HS-27A (cell line): ENCODE results near the gene LPIN1.
"Not testable (repeated sequence)": the region's sequence is repeated elsewhere in the genome, so short reads cannot be mapped to it uniquely, and the experiment has no call there.

Experiments
- DNase-seq: peaks from one replicate; pipeline ENCODE4 v3.0.0-alpha.2; 2012; ENCODE audit warnings: low read depth, missing footprints

Gene LPIN1

DNA sequence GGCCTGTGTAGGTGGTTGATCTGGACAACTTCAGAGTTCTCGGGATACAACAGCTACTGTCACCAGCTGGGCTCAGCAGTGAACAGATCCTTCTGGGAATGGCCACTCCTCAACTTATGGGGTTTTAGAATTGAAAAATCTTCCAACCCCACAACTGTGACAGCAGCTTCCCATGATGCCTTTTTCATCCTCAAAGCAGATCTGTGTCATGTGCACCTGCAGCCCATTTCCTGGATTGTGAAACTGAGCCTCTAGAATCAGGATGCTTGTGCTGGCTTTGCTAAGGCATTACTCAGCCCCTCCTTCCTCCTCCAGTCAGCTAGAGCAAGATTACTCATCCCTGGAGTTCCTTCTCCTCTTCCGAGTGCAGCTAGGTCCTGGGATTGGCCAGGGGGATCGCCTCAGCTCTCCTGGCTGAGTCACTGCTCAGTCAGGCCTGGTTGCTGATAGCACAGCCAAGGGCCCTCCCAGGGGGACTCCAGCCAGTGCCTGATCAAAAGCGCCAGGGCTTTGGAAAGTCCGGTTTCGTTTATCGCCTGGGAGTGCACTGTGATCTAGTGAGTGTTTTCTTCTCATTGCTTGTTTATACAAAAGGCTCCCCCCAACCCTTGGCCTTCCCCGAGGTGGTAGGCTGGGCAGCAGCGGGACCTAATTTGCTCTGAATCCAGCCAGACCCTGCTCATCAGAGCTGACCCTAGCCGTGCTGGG, 2.4 kb upstream of the LPIN1 start:
- DNase-seq, result peak; percentile 100

DNA sequence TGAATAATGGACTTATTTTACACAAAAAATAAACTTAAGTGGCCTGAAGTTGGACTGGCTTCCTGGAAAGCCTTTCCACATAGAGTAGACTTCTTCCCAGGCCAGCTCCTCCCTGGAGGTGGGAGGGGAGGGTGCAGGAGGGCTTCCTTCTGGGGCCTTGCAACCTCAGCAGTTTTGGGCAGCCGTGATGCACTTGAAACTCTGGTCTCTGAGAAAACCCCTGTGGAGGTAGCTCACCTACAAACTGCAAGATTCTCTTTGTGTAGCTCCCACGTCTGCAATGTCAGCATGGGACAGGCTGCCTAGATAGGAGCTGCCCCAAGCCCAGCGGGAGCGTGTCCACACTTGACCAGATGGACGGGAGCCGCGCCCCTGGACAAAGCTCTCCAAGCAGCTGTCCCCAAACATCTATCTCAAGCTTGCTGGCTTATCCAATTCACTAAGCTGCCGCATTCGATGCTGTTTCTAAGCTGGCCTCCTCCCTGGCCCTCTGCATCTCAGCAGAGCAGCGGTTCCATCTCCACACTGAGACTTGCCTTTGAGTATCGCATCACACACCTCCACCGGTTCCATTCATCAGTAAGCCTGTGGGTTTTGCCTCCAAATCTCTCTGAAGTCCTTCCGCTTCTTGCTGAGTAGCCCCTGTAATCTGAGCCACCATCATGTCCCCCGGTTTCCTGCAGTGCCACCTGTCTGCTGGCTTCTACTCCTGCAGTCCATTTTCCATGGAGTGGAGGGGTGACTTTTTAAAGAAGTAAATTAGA, 1.6 kb upstream of the LPIN1 start:
- DNase-seq, result peak; percentile 46

- DNase-seq, result no peak
These were observed 638 bp upstream of the LPIN1 start for GRCh38 chr2:11745613-11746375.

DNA sequence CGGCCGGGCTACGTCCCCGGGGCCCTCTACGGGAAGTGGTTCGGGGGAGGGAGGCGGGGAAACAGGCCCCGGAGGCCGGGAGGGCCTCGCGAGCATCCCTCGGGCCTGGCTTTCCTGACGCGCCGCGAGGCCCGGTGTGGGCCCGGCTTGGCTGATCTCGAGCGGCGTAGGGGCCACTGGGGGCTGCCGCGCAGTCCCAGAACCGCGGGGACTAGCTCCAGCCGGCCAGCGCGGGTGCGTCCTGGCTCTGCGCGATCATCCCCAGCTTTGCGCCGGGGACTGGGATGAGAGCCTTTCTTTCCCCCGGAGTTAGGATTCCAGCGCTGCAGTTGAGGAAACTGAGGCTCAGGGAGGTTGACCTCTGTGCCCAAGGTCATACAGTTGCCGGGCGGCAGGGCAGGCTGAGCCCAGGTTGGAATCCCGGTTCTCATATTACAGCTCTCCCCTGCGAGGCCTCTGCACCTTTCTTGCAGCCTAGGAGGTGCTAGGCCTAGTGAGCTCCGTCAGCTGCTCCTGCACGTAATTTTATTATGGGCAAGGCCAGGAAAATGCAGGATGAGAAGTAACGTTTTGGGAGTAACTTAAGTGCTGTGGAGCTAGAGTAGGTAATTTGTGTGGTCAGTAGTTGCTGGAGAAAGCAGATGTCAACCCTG, 501 bp downstream of the LPIN1 start:
- DNase-seq, result peak; percentile 23

- DNase-seq, result no peak
These were observed 1.8 kb downstream of the LPIN1 start for GRCh38 chr2:11748018-11748860.

GRCh38 chr2:11748861-11749645, 2.6 kb downstream of the LPIN1 start:
- DNase-seq, result no peak

DNA sequence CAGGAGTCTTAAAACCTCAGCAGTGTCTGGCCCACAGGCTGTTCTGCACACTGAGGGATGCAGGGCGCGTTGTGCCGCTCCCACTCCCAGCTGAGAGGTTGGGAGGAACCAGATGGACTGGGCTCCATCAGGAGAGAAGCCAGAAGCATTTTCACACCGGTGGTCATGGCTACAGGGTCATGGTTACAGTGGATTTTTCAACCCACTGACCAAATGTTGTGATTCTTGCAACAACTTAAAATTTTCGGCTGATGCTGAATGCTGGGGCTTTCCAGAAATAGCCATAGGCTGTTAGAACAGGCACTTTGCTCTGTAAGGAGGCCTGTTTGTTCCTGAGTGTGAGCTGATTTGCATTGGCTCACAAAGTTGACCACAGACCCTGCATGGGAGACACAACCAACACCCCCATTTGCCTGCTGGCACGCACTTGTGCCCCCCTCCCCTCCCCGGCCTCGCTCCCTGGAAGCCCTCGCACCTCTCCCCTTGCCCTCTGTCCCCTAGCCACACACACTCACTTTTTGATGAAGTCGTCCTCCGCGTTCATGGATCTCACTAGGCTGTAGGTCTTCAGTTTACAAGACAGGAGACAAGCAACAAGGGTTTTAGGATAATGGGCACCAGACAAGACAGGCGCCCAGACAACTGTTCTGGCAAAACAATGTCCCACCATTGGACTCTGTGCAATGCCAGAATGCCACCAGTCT, 3.4 kb downstream of the LPIN1 start:
- no peak for DNase-seq

GRCh38 chr2:11750422-11750821, 4.0 kb downstream of the LPIN1 start:
- DNase-seq, result no peak

DNA sequence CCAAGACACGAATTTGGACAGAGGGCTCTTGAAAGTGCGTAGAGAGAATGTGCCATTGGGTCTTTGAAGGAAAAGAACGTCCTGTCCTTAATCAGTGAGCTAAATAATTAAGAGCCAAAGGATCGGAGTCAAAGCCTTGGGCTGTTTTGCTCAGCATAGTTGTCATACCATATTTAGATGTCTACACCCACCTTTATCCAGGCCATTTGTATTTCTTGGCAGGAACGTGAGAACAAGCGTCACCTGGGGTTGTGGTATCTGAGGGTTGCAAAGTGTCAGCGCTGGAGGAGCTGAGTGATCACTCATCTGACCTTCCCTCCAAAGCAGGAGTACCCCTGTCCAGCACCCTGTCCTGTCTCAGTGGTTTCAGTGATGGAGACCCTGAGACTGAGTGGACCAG, 4.5 kb downstream of the LPIN1 start:
- no peak for DNase-seq

GRCh38 chr2:11752906-11753305, 6.5 kb downstream of the LPIN1 start:
- DNase-seq, result no peak

DNA sequence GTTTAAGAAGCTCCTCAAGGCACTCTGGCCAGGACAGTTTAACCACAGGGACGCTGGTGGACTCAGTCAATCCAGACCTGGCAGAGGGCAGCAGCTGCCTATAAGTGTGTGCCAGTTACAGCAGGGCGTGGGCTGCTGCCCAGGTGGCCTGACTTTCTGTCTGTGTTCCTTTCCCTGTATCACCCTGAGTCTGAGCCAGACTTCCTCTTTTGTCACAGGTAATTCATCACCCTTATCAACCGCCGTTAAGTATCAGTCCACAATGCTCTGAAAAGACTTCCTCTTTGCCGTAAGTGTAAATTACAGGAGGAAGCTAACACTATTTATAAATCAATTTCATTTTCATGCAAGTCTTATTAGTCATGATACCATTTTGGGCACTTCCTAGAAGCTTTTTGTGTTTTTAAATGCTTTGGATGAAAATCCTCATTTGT, 7.0 kb downstream of the LPIN1 start:
- no peak for DNase-seq

GRCh38 chr2:11753886-11754699, 7.7 kb downstream of the LPIN1 start:
- DNase-seq, result peak; percentile 54

DNA sequence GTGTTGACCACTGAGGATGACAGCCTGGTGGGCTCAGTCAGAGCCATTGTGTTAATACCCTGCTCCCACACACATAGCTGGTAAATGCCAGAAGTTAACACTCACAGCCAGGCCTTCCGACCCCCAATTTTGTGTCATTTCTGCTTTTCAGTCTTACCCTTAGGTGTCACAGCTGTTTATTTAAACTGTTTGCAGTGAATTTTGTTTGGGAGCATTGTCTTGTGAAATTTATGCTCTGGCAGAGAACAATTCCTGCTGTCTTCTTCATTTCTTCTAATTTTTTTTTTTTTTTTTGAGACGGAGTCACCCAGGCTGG, 8.2 kb downstream of the LPIN1 start:
- no peak for DNase-seq

DNA sequence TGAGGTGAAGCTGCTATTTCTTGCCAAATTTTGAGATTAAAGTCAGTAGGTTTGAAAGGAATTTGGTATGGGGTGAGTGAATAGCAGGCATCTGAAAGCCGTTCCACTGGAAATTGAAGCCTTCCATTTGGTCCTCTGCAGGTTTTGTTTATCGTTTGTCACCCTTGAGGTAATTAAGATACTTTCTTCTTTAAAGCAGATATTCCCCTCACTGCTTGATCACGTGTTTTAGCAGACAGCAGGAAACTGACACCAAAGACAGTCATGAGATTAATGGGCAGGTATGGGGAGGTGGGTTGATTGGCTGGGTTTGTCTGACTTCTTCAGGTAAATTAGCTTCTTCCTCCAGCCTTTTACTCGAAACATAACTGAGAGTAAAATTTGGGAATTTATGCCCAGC, 10.7 kb downstream of the LPIN1 start:
- DNase-seq, result no peak

DNA sequence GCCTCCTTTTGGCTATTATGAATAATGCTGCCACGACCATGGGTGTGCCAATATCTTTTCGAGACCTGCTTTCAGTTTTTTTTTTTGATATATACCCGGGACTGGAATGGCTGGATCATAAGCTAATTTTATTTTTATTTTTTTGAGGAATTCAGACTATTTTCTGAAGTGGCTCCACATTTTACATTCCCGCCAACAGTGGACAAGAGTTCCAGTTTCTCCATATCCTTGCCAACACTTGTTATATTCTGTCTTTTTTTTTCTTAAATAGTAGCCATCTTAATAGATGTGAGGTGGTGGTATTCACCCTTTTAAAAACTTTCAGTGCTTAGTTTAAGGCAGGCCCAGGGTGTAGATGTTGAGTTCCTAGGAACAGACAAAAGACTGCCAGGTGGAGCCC, 11.8 kb downstream of the LPIN1 start:
- DNase-seq, result no peak

GRCh38 chr2:11758647-11759046, 12.2 kb downstream of the LPIN1 start:
- no peak for DNase-seq

GRCh38 chr2:11759182-11759975, 12.9 kb downstream of the LPIN1 start:
- DNase-seq, result not testable (repeated sequence)

DNA sequence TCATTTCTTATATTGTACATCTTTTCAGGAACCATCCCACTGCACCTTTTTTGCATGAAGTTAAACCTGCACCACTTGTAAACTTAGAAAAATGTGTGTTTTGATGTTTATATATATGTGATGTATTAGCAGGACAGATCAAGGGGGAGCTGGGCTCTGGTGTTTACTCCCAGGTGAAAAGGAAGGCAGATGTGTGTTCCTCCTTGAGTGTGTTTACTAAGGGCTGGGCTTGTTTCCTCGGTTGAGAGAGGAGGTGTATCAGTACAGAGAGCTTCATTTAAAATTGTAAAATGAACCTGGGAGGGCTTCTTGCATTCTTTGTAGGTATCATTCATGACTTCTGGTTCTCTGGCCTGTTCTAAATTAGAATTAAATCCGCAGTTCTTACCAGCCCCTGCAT, 14.8 kb downstream of the LPIN1 start:
- DNase-seq, result no peak
